ENCODE data around the gene ABCC4. TPM values are rescaled to one million over a fixed set of nuclear protein-coding genes. Genes with fewer than 3 reads are reported as not detected.

ABCC4 gene
- total RNA-seq, 1 experiment from 2014 or later: 17.0 TPM

DNA sequence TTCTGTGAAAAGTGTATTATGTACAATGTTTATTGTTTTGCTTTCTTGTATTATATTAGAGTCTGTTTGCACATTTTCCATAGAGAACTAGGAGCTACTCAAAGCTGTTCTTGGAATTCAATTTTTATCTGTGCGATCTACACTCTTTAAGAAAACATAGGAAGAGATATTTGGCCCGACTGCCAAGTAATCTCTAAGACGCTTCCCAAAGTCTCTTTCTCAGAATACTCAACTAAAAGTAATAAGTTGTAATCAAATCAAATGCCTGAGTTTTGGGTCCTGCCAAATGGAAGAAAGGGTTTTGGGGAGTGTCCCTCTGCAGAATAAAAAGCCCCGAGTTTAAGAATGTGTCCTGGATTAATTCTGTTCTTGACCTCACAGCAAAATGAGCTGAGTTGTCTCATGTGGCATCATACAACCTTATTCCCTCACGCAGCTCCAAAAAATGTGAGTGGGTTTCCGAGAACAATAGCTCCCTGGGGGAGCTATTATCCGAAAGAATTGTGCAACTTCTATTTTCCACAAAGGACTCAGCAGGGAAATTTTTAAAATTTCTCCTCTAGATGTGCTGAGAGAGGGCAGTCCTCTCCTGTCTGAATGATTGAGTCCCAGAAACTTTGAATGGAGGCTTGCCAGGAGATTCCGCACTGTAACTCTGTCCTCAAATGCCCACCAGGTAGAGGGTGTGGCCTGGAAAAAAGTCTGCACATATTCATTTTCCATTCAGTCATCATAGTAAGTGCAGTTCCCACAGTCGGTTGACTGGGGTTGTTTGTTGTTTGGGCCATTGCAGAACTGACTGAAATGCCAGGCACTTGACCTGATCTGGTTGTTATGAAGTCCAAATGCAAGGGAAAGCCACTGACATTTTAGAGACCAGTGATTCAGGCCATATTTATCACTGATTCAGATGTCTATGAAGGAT, 309.0 kb downstream of the ABCC4 start:
- H3K9me3 ChIP-seq (ENCODE audit: insufficient read depth, low read depth): 0 out of 2 replicates have a peak, but pooled peaks cover 4% of the 10 kb centered on the region
- H3K79me2 ChIP-seq (ENCODE audit: low read depth): no peaks in the 10 kb centered on the region
- no peak overlapping the region for H3K4me3 ChIP-seq
- intact Hi-C loops (cut with micrococcal nuclease; ENCODE audit: unreplicated experiment): no loop called here
- no peak overlapping the region for H3K4me2 ChIP-seq
- no peaks in the 10 kb centered on the region for H3K36me3 ChIP-seq (ENCODE audit: low read depth)
- no peaks in the 10 kb centered on the region for H3F3A ChIP-seq (ENCODE audit: insufficient read depth, low read depth)
- H3K27ac ChIP-seq: no peak overlapping the region
- no peaks in the 10 kb centered on the region for H4K20me1 ChIP-seq (ENCODE audit: insufficient read depth)
- no TSS peak for BruUV-seq (replicated peaks)
- TF ChIP-seq, protein P1, sequence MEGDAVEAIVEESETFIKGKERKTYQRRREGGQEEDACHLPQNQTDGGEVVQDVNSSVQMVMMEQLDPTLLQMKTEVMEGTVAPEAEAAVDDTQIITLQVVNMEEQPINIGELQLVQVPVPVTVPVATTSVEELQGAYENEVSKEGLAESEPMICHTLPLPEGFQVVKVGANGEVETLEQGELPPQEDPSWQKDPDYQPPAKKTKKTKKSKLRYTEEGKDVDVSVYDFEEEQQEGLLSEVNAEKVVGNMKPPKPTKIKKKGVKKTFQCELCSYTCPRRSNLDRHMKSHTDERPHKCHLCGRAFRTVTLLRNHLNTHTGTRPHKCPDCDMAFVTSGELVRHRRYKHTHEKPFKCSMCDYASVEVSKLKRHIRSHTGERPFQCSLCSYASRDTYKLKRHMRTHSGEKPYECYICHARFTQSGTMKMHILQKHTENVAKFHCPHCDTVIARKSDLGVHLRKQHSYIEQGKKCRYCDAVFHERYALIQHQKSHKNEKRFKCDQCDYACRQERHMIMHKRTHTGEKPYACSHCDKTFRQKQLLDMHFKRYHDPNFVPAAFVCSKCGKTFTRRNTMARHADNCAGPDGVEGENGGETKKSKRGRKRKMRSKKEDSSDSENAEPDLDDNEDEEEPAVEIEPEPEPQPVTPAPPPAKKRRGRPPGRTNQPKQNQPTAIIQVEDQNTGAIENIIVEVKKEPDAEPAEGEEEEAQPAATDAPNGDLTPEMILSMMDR (conservative IDR thresholded peaks at IDR 0.05): no peak
- TF ChIP-seq EZH2 (IDR thresholded peaks at IDR 0.05; ENCODE audit: low read depth): no peak
- H3K4me1 ChIP-seq (replicated peaks; ENCODE audit: insufficient read depth): no peaks in the 10 kb centered on the region
- no peak for DNase-seq
- peaks cover 3% of the 10 kb centered on the region; the same call in 1 of the 2 replicates for H3K9me2 ChIP-seq (ENCODE audit: insufficient read depth)
- H3K27me3 ChIP-seq (ENCODE audit: insufficient read depth, low read depth): peaks cover 36% of the 10 kb centered on the region
- ChIA-PET CTCF (no interaction called here), POLR2A (ENCODE audit: unreplicated experiment) (no interaction called here)
- H2AFZ ChIP-seq: no peak overlapping the region

GRCh38 chr13:94988654-94989053, 312.6 kb downstream of the ABCC4 start:
- no peaks in the 10 kb centered on the region for H3K36me3 ChIP-seq (ENCODE audit: low read depth)
- H3K79me2 ChIP-seq (ENCODE audit: low read depth): no peaks in the 10 kb centered on the region
- ChIA-PET CTCF (no interaction called here), POLR2A (ENCODE audit: unreplicated experiment) (interaction anchor here (0.5 kb wide), 1 partner anchor 11 kb away, joined by 3 read pairs; no protein-coding TSS in a partner anchor)
- no TSS peak for BruUV-seq (replicated peaks)
- H4K20me1 ChIP-seq (ENCODE audit: insufficient read depth): no peaks in the 10 kb centered on the region
- no peaks in the 10 kb centered on the region for H3K4me1 ChIP-seq (replicated peaks; ENCODE audit: insufficient read depth)
- no peaks in the 10 kb centered on the region for H3K9me2 ChIP-seq (ENCODE audit: insufficient read depth)
- peaks cover 37% of the 10 kb centered on the region for H3K27me3 ChIP-seq (ENCODE audit: insufficient read depth, low read depth)
- no peaks in the 10 kb centered on the region for H3F3A ChIP-seq (ENCODE audit: insufficient read depth, low read depth)
- H2AFZ ChIP-seq: no peak overlapping the region
- intact Hi-C loops (cut with micrococcal nuclease; ENCODE audit: unreplicated experiment): no loop called here
- no peak overlapping the region for H3K27ac ChIP-seq
- DNase-seq: no peak
- no peak overlapping the region for H3K4me2 ChIP-seq
- 0 out of 2 replicates have a peak, but pooled peaks cover 4% of the 10 kb centered on the region for H3K9me3 ChIP-seq (ENCODE audit: insufficient read depth, low read depth)
- TF ChIP-seq EZH2 (IDR thresholded peaks at IDR 0.05; ENCODE audit: low read depth): no peak
- TF ChIP-seq, protein P1 (conservative IDR thresholded peaks at IDR 0.05): no peak
- H3K4me3 ChIP-seq: no peak overlapping the region

- ChIA-PET POLR2A (ENCODE audit: unreplicated experiment) (interaction anchor here (0.5 kb wide), 1 partner anchor 12 kb away, joined by 3 read pairs; no protein-coding TSS in a partner anchor), CTCF (no interaction called here)
- Histone ChIP-seq H3K9me2 (ENCODE audit: insufficient read depth) (no peaks in the 10 kb centered on the region), H3K36me3 (ENCODE audit: low read depth) (no peaks in the 10 kb centered on the region), H3K4me3 (no peak overlapping the region), H3K27me3 (ENCODE audit: insufficient read depth, low read depth) (peaks cover 29% of the 10 kb centered on the region), H3K4me1 (replicated peaks; ENCODE audit: insufficient read depth) (no peaks in the 10 kb centered on the region), H3K79me2 (ENCODE audit: low read depth) (no peaks in the 10 kb centered on the region), H3K4me2 (no peak overlapping the region), H2AFZ (no peak overlapping the region), H3K9me3 (ENCODE audit: insufficient read depth, low read depth) (0 out of 2 replicates have a peak, but pooled peaks cover 4% of the 10 kb centered on the region), H3K27ac (no peak overlapping the region), H4K20me1 (ENCODE audit: insufficient read depth) (no peaks in the 10 kb centered on the region), H3F3A (ENCODE audit: insufficient read depth, low read depth) (no peaks in the 10 kb centered on the region)
- BruUV-seq (replicated peaks): no TSS peak
- intact Hi-C loops (cut with micrococcal nuclease; ENCODE audit: unreplicated experiment): no loop called here
- TF ChIP-seq, protein P1 (conservative IDR thresholded peaks at IDR 0.05): no peak
- TF ChIP-seq EZH2 (IDR thresholded peaks at IDR 0.05; ENCODE audit: low read depth): no peak
- no peak for DNase-seq
These were observed 313.4 kb downstream of the ABCC4 start for GRCh38 chr13:94987869-94988268.

All from PC-9 (cell line).